Measurements from ENCODE around the gene NKX2-4. TPM values are rescaled to one million over a fixed set of nuclear protein-coding genes. Genes with fewer than 3 reads are reported as not detected.

NKX2-4 gene
- total RNA-seq, 4 donors from 2014 or later = not detected

- Histone ChIP-seq H3K4me1 (no peaks in the 10 kb centered on the region), H3K4me3 (no peak overlapping the region), H3K9me3 (no peaks in the 10 kb centered on the region), H3K27ac (no peak overlapping the region), H3K36me3 (peaks cover 66% of the 10 kb centered on the region), H3K27me3 (no peaks in the 10 kb centered on the region)
- TF ChIP-seq CTCF (IDR thresholded peaks at IDR 0.05) = no peak
- TF ChIP-seq EP300 (IDR thresholded peaks at IDR 0.05) = no peak
- no peak for TF ChIP-seq POLR2AphosphoS5 (IDR thresholded peaks at IDR 0.05)
- TF ChIP-seq POLR2A (IDR thresholded peaks at IDR 0.05) = no peak
- WGBS = 96% methylated on average over 6 of the region's 6 CpGs
- DNase-seq (ENCODE audit: low spot score in 2 of 2) = no peak
These were observed 32.9 kb downstream of the NKX2-4 start for GRCh38 chr20:21364413-21364812.

DNA sequence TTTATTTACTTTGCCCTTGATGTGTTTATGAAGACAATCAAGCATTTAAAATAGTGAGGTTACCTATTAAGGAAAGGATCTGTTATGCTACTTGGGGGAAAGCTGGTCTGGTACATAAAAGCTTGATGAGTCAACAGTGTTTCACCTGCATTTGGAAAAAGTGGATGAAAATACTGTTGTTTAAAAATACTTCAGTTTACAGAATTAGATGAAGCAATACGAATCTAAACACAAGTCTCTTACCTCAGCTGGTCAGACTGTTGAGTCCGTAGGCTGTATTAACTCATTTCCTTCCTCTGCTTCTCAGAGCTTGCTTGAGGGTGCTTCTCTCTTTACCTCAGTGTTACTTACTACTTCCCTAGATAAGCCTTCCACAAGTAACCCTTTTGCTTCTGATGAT, 36.1 kb downstream of the NKX2-4 start:
- H3K27ac ChIP-seq = no peak overlapping the region
- no peak overlapping the region for H3K4me3 ChIP-seq
- H3K9me3 ChIP-seq = no peaks in the 10 kb centered on the region
- H3K4me1 ChIP-seq = no peaks in the 10 kb centered on the region
- 72% methylated on average over 2 of the region's 2 CpGs for WGBS
- no peak for DNase-seq (ENCODE audit: low spot score in 2 of 2)
- no peaks in the 10 kb centered on the region for H3K27me3 ChIP-seq
- H3K36me3 ChIP-seq = peaks cover 67% of the 10 kb centered on the region
- TF ChIP-seq POLR2A (IDR thresholded peaks at IDR 0.05) (no peak), POLR2AphosphoS5 (IDR thresholded peaks at IDR 0.05) (no peak), CTCF (IDR thresholded peaks at IDR 0.05) (no peak), EP300 (IDR thresholded peaks at IDR 0.05) (no peak)

DNA sequence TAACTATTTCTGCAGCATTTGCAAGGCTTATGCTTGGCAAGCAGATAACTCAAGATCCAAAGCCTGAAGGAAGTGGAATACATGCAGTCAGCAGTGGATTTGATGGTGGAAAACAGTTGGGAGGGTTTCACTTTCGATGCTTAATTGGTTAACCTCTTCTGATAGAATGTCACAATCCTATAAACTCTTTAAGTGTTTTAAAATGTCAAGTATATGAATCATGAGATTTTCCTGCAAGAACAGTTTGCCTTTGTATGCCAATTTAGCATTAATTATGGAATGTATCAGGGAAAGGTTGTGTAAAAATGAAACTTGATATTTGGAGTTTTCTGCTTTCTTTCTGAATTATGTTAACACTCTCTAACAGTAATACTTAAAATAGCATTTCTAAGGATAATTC, 36.6 kb downstream of the NKX2-4 start:
- Histone ChIP-seq H3K9me3 (no peaks in the 10 kb centered on the region), H3K36me3 (peaks cover 70% of the 10 kb centered on the region), H3K4me1 (no peaks in the 10 kb centered on the region), H3K27me3 (no peaks in the 10 kb centered on the region), H3K4me3 (no peak overlapping the region), H3K27ac (no peak overlapping the region)
- WGBS = 88% methylated on average over 1 of the region's 1 CpG
- TF ChIP-seq EP300 (IDR thresholded peaks at IDR 0.05) (no peak), CTCF (IDR thresholded peaks at IDR 0.05) (no peak), POLR2AphosphoS5 (IDR thresholded peaks at IDR 0.05) (no peak)
- no peak for DNase-seq (ENCODE audit: low spot score in 2 of 2)

DNA sequence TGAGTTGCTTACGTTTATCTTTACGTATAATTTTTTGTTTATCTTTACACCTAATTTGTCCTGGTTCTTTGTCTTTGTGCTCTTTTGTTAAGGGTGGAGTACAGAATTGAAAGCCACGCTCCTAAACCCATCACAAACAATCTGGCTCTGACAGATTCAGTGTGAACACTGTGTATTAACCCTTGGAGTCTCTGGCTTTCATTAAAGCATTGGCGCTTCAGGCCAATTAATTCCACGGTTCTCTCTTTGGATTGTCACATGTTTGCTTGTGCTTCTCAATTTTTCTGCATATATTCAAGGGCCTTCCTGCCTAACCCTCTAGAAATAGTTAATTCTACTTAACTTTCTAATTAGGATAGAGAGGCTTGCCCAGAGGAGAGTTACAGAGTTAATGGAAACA, 38.6 kb downstream of the NKX2-4 start:
- Histone ChIP-seq H3K36me3 (peaks cover 65% of the 10 kb centered on the region), H3K4me1 (no peaks in the 10 kb centered on the region), H3K9me3 (no peaks in the 10 kb centered on the region), H3K27ac (no peak overlapping the region), H3K4me3 (no peak overlapping the region), H3K27me3 (no peaks in the 10 kb centered on the region)
- TF ChIP-seq POLR2AphosphoS5 (IDR thresholded peaks at IDR 0.05) (no peak), POLR2A (IDR thresholded peaks at IDR 0.05) (no peak), EP300 (IDR thresholded peaks at IDR 0.05) (no peak), CTCF (IDR thresholded peaks at IDR 0.05) (no peak)
- 92% methylated on average over 5 of the region's 5 CpGs for WGBS
- DNase-seq (ENCODE audit: low spot score in 2 of 2) = no peak

DNA sequence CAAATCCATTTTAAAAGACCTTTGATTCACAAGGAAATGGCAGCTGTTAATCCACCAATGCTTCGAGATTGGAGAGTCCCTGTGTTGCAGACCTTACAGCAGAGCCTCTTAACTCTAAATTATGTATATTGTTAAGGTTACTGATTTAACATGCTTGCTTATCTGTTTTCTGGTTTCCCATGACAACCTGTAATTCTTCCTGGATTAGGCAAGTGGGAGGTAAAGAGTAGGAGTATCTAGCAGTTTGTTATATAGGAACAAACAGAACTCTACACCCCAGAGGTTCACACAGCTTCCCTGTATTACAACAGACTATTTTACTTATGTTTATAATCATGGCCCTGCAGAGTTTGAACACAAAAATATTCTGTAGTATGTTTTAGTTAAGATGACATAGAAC, 39.5 kb downstream of the NKX2-4 start:
- peaks cover 62% of the 10 kb centered on the region for H3K36me3 ChIP-seq
- TF ChIP-seq POLR2A (IDR thresholded peaks at IDR 0.05) = no peak
- no peak for TF ChIP-seq POLR2AphosphoS5 (IDR thresholded peaks at IDR 0.05)
- no peak for TF ChIP-seq EP300 (IDR thresholded peaks at IDR 0.05)
- TF ChIP-seq CTCF (IDR thresholded peaks at IDR 0.05) = no peak
- 36% methylated on average over 1 of the region's 1 CpG for WGBS

More for the DNA sequence above, 39.5 kb downstream of the NKX2-4 start:
- H3K4me1 ChIP-seq = no peaks in the 10 kb centered on the region
- no peaks in the 10 kb centered on the region for H3K9me3 ChIP-seq
- H3K27ac ChIP-seq = no peak overlapping the region
- no peaks in the 10 kb centered on the region for H3K27me3 ChIP-seq
- H3K4me3 ChIP-seq = no peak overlapping the region
- DNase-seq (ENCODE audit: low spot score in 2 of 2) = no peak
